Lower lobe of right lung (tissue), 2 donors: ENCODE data around the gene ITGA3. TPM values are rescaled to one million over a fixed set of nuclear protein-coding genes. Genes with fewer than 3 reads are reported as not detected.

Experiments
- ATAC-seq, 2 donors: fragments of 200-7000 bp; cut with Tn5 transposase; one replicate each; pipeline ENCODE4 v1.9.1; 2020 to 2022; ENCODE audit warnings: mild to moderate bottlenecking in 2 of 2, moderate library complexity in 2 of 2
- DNase-seq: peaks from one replicate; pipeline ENCODE4 v3.0.0-alpha.2; 2020
- H3K27ac ChIP-seq: fragments of 200-600 bp; one replicate; pipeline ENCODE4 v1.8.0; 2022
- H3K27me3 ChIP-seq: fragments of 200-600 bp; one replicate; pipeline ENCODE4 v1.8.0; 2022; ENCODE audit warnings: low read depth
- H3K36me3 ChIP-seq: fragments of 200-600 bp; one replicate; pipeline ENCODE4 v1.8.0; 2022; ENCODE audit warnings: mild to moderate bottlenecking
- H3K4me1 ChIP-seq: fragments of 200-600 bp; one replicate; pipeline ENCODE4 v1.8.0; 2022
- H3K4me3 ChIP-seq: fragments of 200-600 bp; one replicate; pipeline ENCODE4 v1.8.0; 2022; ENCODE audit warnings: mild to moderate bottlenecking
- H3K9me3 ChIP-seq: fragments of 200-600 bp; one replicate; pipeline ENCODE4 v1.8.0; 2022
- intact Hi-C: fragments of 100-400 bp; cut with DNase I; formaldehyde crosslinking; loops from one replicate; pipeline ENCODE4 v1.11.0; 2022
- total RNA-seq: library from RNA; stranded (reverse); fragmentation: NEBNext Ultra II Directional; extraction: Animal tissue kit (Norgen Biotek cat#: 25700); gene quantifications from one replicate; pipeline ENCODE4 v1.2.1, GENCODE V29; 2021
- TF ChIP-seq, protein P1 (sequence below): fragments of 200-600 bp; IDR thresholded peaks from one replicate; pipeline ENCODE4 v1.8.0; 2022; ENCODE audit warnings: antibody characterized with exemption, mild to moderate bottlenecking
- donor health status: DM: no; HTN: yes; CAD: no; lungs with severe emphysema.

Gene ITGA3
- total RNA-seq, 1 donor from 2014 or later = 162 TPM

DNA sequence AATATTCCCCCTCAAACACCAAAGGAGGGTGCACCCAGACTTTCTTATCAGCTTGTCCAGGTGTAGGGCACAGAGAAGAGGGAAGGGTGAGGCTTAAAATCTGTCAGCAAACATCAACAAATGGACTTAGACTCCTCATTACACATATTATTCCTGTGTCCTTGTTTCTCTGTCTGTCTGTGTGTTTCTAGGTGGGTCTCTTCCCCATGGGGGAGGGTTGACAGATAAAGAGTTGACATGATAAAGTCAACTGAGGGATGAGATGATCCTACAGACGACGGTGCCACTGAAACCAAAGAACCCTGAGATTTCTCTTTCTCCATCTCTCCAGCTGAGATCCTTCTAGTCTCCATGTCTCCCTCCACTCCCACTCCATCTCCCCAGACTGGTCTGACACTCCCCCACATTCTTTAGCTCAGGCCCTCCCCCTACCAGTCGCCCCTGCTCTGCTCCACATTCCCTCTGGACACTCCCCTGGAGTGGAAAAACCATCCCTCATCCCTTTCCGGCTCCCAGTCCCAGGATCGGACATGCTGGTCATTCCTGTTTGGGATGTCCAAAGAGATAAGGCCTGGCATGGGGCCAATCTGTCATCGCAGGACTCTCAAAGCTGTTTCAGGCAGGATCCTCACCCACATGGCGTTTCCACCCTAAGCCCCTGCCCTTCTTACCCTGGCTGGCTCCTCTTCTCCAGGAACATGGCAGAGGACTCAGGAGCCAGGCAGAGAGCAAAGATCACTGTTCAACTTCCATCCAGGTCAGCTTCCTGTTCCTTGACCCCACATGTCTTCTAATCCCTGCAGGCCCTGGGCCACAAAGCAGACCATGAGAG, 2.9 kb upstream of the ITGA3 start:
- peak; percentile 65 for DNase-seq
- no peak for ATAC-seq
- Histone ChIP-seq H3K36me3 (no peaks in the 10 kb centered on the region), H3K9me3 (no peaks in the 10 kb centered on the region), H3K27ac (peak overlapping the region; percentile 96), H3K4me3 (no peak overlapping the region), H3K27me3 (no peaks in the 10 kb centered on the region), H3K4me1 (peaks cover 61% of the 10 kb centered on the region)
- intact Hi-C loops = no loop called here
- TF ChIP-seq, protein P1, sequence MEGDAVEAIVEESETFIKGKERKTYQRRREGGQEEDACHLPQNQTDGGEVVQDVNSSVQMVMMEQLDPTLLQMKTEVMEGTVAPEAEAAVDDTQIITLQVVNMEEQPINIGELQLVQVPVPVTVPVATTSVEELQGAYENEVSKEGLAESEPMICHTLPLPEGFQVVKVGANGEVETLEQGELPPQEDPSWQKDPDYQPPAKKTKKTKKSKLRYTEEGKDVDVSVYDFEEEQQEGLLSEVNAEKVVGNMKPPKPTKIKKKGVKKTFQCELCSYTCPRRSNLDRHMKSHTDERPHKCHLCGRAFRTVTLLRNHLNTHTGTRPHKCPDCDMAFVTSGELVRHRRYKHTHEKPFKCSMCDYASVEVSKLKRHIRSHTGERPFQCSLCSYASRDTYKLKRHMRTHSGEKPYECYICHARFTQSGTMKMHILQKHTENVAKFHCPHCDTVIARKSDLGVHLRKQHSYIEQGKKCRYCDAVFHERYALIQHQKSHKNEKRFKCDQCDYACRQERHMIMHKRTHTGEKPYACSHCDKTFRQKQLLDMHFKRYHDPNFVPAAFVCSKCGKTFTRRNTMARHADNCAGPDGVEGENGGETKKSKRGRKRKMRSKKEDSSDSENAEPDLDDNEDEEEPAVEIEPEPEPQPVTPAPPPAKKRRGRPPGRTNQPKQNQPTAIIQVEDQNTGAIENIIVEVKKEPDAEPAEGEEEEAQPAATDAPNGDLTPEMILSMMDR = no peak

DNA sequence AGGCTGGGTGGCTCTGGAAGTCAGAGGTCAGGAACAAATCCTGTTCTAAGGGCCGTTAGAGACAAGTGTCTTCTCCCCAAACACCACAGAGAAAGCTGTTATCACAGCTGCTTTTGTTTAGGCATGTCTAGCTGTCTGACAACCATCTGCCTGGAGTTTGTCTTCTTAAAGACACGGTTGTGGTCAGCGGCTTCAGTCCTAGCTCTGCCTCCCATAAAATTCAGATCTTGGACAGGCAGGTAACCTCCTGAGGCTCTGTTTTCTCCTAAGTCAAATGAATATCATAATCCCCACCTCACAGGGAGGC, 2.3 kb upstream of the ITGA3 start:
- H3K4me1 ChIP-seq = peaks cover 65% of the 10 kb centered on the region
- H3K4me3 ChIP-seq = no peak overlapping the region
- DNase-seq (no peak), ATAC-seq (no peak)
- no peaks in the 10 kb centered on the region for H3K27me3 ChIP-seq
- TF ChIP-seq, protein P1 = no peak
- H3K36me3 ChIP-seq = no peaks in the 10 kb centered on the region
- intact Hi-C loops = no loop called here
- H3K27ac ChIP-seq = peak overlapping the region; percentile 96
- H3K9me3 ChIP-seq = no peaks in the 10 kb centered on the region

DNA sequence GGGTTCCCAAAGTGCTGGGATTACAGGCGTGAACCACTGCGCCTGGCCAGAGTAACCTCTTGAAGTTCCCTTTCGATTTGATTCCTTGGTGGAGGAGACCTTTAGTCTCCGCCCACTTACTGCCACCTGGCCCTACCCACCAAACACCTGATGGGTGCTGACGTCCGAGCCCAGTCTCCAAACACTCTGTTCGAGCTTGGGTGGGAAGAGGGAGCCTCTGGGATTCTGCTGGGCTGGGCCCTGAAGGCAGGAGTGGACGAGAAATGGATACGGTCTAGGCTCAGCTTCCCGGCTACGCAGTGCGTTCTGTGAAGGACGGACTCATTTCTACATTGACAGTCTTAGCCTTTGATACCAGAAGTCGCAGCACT, 870 bp upstream of the ITGA3 start:
- H3K4me1 ChIP-seq = peaks cover 80% of the 10 kb centered on the region
- peak; percentile 86 for DNase-seq

GRCh38 chr17:50056217-50056960, 479 bp downstream of the ITGA3 start:
- H3K27me3 ChIP-seq = no peaks in the 10 kb centered on the region
- H3K4me3 ChIP-seq = peak overlapping the region; percentile 89
- H3K36me3 ChIP-seq = no peaks in the 10 kb centered on the region
- ATAC-seq (peak; percentile 27 to 58), DNase-seq (peak; percentile 80)
- peak overlapping the region; percentile 96 for H3K27ac ChIP-seq
- H3K4me1 ChIP-seq = peaks cover 84% of the 10 kb centered on the region
- intact Hi-C loops = no loop called here
- H3K9me3 ChIP-seq = no peaks in the 10 kb centered on the region
- TF ChIP-seq, protein P1 = peak; percentile 39

More for the DNA sequence above, 870 bp upstream of the ITGA3 start:
- peak; percentile 81 to 82 for ATAC-seq
- Histone ChIP-seq H3K36me3 (no peaks in the 10 kb centered on the region), H3K27ac (peak overlapping the region; percentile 96), H3K9me3 (no peaks in the 10 kb centered on the region), H3K4me3 (peak overlapping the region; percentile 89), H3K27me3 (no peaks in the 10 kb centered on the region)
- intact Hi-C loops = no loop called here
- TF ChIP-seq, protein P1 = no peak

DNA sequence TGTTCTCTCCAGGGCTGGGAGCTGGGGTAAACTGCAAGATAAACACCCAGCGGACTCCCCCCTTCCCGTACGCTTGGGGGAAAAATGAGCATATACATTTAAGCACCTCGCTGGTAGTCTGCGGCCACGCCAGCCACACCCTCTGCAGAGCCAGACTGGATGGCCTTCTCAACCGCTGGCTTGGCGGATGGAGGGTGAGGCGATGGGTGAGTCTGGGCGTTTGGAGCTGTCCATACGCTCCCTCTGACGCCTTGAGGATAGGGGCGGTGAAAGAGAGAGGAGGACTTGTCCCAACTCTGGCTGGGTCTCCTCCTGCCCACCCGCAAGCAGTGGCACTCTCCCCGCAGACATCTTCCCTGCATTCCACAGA, 1.0 kb downstream of the ITGA3 start:
- no peaks in the 10 kb centered on the region for H3K27me3 ChIP-seq
- peak overlapping the region; percentile 89 for H3K4me3 ChIP-seq
- intact Hi-C loops = no loop called here
- H3K27ac ChIP-seq = peak overlapping the region; percentile 96
- H3K9me3 ChIP-seq = no peaks in the 10 kb centered on the region
- H3K4me1 ChIP-seq = peaks cover 84% of the 10 kb centered on the region
- no peaks in the 10 kb centered on the region for H3K36me3 ChIP-seq
- TF ChIP-seq, protein P1 = no peak
- no peak for DNase-seq
- no peak for ATAC-seq
